ENCODE results near the gene TMPRSS3. TPM values are rescaled to one million over a fixed set of nuclear protein-coding genes. Genes with fewer than 3 reads are reported as not detected.
"Not testable (repeated sequence)": the region's sequence is repeated elsewhere in the genome, so short reads cannot be mapped to it uniquely, and the experiment has no call there.

Gene TMPRSS3
- total RNA-seq, 1 experiment from 2014 or later, result 10.3 TPM

DNA sequence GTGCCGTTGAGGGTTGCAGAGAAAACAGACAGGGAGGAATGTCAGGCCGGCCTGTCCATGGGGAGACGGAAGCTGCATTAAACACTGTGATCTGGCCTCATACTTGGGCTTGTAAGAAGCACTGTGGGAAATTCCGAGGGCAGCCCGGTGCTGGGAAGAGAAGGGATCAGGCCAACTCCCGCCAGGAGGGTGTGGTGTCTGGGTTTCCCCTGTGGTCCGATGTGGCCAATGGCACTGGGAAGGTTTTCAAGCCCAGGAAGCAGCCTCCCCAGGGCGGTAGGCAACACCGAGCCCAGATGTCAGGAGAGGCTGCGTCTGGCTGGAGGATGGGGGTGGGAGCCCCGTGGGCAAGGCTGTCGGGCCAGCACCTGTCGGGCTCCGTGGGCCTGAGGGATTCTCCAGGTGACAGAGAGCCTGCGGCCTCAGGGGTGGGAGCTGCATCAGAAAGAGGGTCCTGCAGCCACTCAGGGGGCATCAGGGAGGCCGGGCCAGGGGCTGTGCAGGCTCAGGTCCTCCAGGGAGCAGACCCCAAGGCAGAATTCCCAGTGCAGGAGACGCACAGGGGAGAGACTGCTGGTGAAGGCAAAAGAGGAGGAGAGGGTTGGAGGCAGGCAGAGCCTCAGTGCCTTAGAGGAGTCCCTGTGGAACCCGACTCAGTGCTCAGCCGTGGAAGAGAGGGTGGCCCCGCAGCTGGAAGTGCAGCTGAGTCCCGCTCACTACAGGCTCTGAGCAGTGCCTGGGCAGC lies 16.2 kb upstream of the TMPRSS3 start:
- Mint-ChIP-seq H3K36me3 (ENCODE audit: insufficient read depth, unreplicated experiment) (peaks cover 8% of the 10 kb centered on the region), H3K27ac (ENCODE audit: unreplicated experiment) (no peak overlapping the region), H3K4me1 (ENCODE audit: low read depth, unreplicated experiment) (peaks cover 8% of the 10 kb centered on the region), H3K4me3 (ENCODE audit: low read depth, unreplicated experiment) (no peak overlapping the region), H3K9me3 (ENCODE audit: low read depth, unreplicated experiment) (no peaks in the 10 kb centered on the region), H3K27me3 (ENCODE audit: unreplicated experiment) (no peaks in the 10 kb centered on the region)
- no peak for DNase-seq
- CTCF ChIA-PET, result interaction anchor here (1.3 kb wide), 1 partner anchor 23 kb away, joined by 4 read pairs; no protein-coding TSS in a partner anchor
- BruUV-seq (replicated peaks), result no TSS peak
- intact Hi-C loops (cut with micrococcal nuclease; ENCODE audit: unreplicated experiment), result no loop called here
- TF ChIP-seq CTCF (IDR thresholded peaks at IDR 0.05; ENCODE audit: unreplicated experiment), result no peak

- Mint-ChIP-seq H3K36me3 (ENCODE audit: insufficient read depth, unreplicated experiment) (peaks cover 8% of the 10 kb centered on the region), H3K4me3 (ENCODE audit: low read depth, unreplicated experiment) (no peak overlapping the region), H3K27me3 (ENCODE audit: unreplicated experiment) (no peaks in the 10 kb centered on the region), H3K9me3 (ENCODE audit: low read depth, unreplicated experiment) (no peaks in the 10 kb centered on the region), H3K27ac (ENCODE audit: unreplicated experiment) (no peak overlapping the region), H3K4me1 (ENCODE audit: low read depth, unreplicated experiment) (peaks cover 8% of the 10 kb centered on the region)
- DNase-seq, result no peak
- CTCF ChIA-PET, result interaction anchor here (1.3 kb wide), 1 partner anchor 22 kb away, joined by 4 read pairs; no protein-coding TSS in a partner anchor
- intact Hi-C loops (cut with micrococcal nuclease; ENCODE audit: unreplicated experiment), result no loop called here
- no peak for TF ChIP-seq CTCF (IDR thresholded peaks at IDR 0.05; ENCODE audit: unreplicated experiment)
- BruUV-seq (replicated peaks), result no TSS peak
Measured at GRCh38 chr21:42411197-42411869, 15.5 kb upstream of the TMPRSS3 start.

- no peak overlapping the region for H3K4me3 Mint-ChIP-seq (ENCODE audit: low read depth, unreplicated experiment)
- no peaks in the 10 kb centered on the region for H3K27me3 Mint-ChIP-seq (ENCODE audit: unreplicated experiment)
- CTCF ChIA-PET, result no interaction called here
- DNase-seq, result no peak
- no peaks in the 10 kb centered on the region for H3K9me3 Mint-ChIP-seq (ENCODE audit: low read depth, unreplicated experiment)
- no peak overlapping the region for H3K27ac Mint-ChIP-seq (ENCODE audit: unreplicated experiment)
- no peak for TF ChIP-seq CTCF (IDR thresholded peaks at IDR 0.05; ENCODE audit: unreplicated experiment)
- intact Hi-C loops (cut with micrococcal nuclease; ENCODE audit: unreplicated experiment), result no loop called here
- no peaks in the 10 kb centered on the region for H3K4me1 Mint-ChIP-seq (ENCODE audit: low read depth, unreplicated experiment)
- no TSS peak for BruUV-seq (replicated peaks)
- no peaks in the 10 kb centered on the region for H3K36me3 Mint-ChIP-seq (ENCODE audit: insufficient read depth, unreplicated experiment)
Measured at GRCh38 chr21:42409366-42409765, 13.5 kb upstream of the TMPRSS3 start.

- intact Hi-C loops (cut with micrococcal nuclease; ENCODE audit: unreplicated experiment); H3K4me3 Mint-ChIP-seq (ENCODE audit: low read depth, unreplicated experiment); H3K4me1 Mint-ChIP-seq (ENCODE audit: low read depth, unreplicated experiment); H3K27ac Mint-ChIP-seq (ENCODE audit: unreplicated experiment); DNase-seq; H3K27me3 Mint-ChIP-seq (ENCODE audit: unreplicated experiment); CTCF ChIA-PET; H3K9me3 Mint-ChIP-seq (ENCODE audit: low read depth, unreplicated experiment); H3K36me3 Mint-ChIP-seq (ENCODE audit: insufficient read depth, unreplicated experiment); BruUV-seq (replicated peaks): not testable (repeated sequence)
Measured at GRCh38 chr21:42408718-42409117, 12.9 kb upstream of the TMPRSS3 start.

DNA sequence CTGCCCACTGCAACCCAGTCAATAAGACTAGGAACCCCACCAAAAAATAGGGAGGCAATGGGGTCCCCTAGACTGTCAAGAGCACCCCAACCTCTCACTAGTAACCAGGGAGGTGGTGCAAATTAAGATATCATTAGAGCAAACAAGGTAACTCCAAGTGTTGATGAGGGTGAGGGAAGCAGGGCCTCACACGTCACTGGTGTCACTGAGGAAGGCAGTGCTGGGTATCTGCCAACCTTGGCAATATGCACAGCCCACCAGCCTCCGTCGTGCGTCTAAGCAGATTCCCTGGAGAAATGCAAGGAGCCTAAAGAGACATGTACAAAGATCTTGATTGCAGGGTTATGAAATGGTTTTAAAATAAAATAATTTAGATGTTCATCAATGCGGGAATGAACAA lies 11.6 kb upstream of the TMPRSS3 start:
- CTCF ChIA-PET, result no interaction called here
- H3K9me3 Mint-ChIP-seq (ENCODE audit: low read depth, unreplicated experiment), result no peaks in the 10 kb centered on the region

More for the DNA sequence above, 11.6 kb upstream of the TMPRSS3 start:
- no peaks in the 10 kb centered on the region for H3K4me1 Mint-ChIP-seq (ENCODE audit: low read depth, unreplicated experiment)
- no peak for TF ChIP-seq CTCF (IDR thresholded peaks at IDR 0.05; ENCODE audit: unreplicated experiment)
- H3K27me3 Mint-ChIP-seq (ENCODE audit: unreplicated experiment), result no peaks in the 10 kb centered on the region
- H3K27ac Mint-ChIP-seq (ENCODE audit: unreplicated experiment), result no peak overlapping the region
- no peak for DNase-seq
- intact Hi-C loops (cut with micrococcal nuclease; ENCODE audit: unreplicated experiment), result no loop called here
- no peaks in the 10 kb centered on the region for H3K36me3 Mint-ChIP-seq (ENCODE audit: insufficient read depth, unreplicated experiment)
- no peak overlapping the region for H3K4me3 Mint-ChIP-seq (ENCODE audit: low read depth, unreplicated experiment)
- BruUV-seq (replicated peaks), result no TSS peak

Data from Calu3 (cell line).